Astrocyte (in vitro differentiated cells and primary cell): Measurements from ENCODE around the gene SMIM3.

Experiments
- EZH2 ChIP-seq: IDR thresholded peaks from 2 replicates; pipeline ENCODE4 v1.6.1; 2012; ENCODE audit warnings: mild to moderate bottlenecking, low read length, inconsistent platforms; ENCODE audit not compliant: insufficient read depth
- TF ChIP-seq, protein P1 (sequence below): IDR thresholded peaks from 2 replicates; pipeline ENCODE4 v1.5.1; 2011; ENCODE audit warnings: low read depth, mild to moderate bottlenecking, inconsistent platforms, low read length, moderate library complexity; ENCODE audit not compliant: insufficient read depth

DNA sequence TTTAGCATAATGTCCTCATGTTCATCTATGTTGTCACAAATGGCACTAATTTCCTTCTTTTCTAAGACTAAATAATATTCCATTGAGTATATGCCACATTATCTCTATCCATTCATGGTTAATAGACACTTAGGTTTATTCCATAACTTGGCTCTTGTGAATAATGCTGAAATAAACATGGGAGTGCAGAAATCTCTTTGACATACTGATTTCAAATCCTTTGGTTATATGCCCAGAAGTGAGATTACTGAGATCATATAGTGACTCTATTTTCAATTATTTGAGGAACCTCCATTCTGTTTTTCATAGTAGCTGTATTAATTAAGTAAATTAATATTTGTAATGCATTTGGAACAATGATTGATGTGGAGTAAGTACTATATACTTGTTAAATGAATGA, 13.0 kb downstream of the SMIM3 start:
- TF ChIP-seq, protein P1, sequence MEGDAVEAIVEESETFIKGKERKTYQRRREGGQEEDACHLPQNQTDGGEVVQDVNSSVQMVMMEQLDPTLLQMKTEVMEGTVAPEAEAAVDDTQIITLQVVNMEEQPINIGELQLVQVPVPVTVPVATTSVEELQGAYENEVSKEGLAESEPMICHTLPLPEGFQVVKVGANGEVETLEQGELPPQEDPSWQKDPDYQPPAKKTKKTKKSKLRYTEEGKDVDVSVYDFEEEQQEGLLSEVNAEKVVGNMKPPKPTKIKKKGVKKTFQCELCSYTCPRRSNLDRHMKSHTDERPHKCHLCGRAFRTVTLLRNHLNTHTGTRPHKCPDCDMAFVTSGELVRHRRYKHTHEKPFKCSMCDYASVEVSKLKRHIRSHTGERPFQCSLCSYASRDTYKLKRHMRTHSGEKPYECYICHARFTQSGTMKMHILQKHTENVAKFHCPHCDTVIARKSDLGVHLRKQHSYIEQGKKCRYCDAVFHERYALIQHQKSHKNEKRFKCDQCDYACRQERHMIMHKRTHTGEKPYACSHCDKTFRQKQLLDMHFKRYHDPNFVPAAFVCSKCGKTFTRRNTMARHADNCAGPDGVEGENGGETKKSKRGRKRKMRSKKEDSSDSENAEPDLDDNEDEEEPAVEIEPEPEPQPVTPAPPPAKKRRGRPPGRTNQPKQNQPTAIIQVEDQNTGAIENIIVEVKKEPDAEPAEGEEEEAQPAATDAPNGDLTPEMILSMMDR: no peak
- no peak for TF ChIP-seq EZH2
